HUDEP-2 (cell line): ENCODE measurements around the gene DBH.

Source experiments
- DNase-seq, 76 experiments: peaks; one replicate each; lab custom pipeline; 2025; ENCODE audit not compliant: unreplicated experiment in 76 of 76; lab: John Stamatoyannopoulos, UW

The DBH gene

DNA sequence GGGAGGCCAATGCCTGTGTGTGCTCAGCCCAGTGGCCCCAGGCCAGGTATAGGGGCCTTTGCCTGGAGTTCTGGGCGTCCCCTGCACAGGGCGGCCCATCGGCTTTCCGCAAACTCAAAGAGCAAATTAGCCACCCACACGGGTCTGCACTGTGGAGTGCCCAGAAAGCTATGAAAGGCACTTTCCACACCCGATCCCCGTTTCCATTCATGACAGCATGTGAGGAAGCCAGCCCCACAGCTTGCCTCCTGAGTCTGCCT, 5.2 kb downstream of the DBH start:
- DNase-seq: no peak

DNA sequence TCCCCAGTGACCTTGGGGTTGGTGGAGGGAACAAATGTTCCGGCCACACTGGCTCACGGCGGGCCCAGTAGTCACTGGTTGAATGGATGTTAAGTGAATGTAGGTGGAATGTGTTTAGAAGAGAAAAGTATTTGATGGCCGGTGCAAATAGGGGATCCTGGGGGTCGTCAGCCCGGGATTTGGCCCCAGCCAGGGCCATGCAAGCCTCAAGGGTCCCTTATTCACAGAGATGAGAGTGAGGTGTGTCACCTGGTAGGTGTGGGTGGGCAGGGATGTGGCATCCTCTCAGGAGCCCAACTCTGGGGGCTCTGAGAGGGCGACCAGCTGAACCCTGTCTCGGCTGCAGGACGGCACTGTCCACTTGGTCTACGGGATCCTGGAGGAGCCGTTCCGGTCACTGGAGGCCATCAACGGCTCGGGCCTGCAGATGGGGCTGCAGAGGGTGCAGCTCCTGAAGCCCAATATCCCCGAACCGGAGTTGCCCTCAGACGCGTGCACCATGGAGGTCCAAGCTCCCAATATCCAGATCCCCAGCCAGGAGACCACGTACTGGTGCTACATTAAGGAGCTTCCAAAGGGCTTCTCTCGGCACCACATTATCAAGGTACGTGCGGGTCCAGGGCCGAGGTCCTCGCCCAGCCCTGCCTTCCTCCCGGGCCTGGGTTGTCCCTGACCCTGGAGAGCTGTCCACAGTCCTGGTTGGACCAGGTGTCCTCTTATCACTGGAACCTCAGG, 5.9 kb downstream of the DBH start:
- DNase-seq: no peak

DNA sequence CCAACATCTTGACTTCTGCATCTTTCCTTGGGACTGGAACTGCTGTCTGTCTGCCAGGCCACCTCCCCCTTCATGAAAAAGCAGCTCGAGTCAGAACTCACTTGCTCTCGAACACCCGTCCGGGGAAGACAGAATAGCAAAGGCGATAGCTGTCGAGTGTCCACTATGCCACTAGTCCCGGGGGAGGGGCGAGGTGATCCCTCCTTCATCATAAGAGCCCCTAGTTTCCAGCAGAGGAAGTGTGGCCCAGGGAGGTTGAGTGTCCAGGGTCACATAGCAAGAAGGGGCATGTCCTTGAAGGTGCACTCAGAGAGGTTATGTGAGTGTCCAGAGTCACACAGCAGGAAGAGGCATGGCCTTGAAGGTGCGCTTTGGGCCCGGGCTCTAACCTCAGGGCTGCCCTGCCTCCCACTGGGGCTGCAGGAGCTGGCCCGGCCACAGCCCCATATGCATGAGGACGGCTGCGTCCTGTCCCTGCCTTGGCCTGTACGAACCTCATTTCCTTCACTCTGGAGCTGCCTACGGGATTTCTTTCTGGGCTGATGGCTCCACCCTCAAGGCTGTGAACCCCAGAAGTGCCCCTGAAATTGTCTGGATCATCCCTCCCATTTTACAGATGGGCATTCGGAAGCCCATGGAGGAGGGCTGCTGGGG, 6.7 kb downstream of the DBH start:
- DNase-seq: no peak

DNA sequence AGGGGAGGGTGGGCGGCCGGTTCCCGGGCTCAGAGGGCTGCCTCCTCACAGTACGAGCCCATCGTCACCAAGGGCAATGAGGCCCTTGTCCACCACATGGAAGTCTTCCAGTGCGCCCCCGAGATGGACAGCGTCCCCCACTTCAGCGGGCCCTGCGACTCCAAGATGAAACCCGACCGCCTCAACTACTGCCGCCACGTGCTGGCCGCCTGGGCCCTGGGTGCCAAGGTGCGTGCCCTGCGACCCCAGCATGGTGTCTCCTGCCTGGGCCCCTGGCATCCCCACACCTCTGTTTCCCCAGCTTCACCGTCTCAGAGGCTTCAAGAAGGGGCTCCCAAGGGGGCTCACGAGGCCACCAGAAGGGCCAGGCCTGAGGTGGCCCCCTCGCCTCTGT, 7.2 kb downstream of the DBH start:
- DNase-seq: no peak

DNA sequence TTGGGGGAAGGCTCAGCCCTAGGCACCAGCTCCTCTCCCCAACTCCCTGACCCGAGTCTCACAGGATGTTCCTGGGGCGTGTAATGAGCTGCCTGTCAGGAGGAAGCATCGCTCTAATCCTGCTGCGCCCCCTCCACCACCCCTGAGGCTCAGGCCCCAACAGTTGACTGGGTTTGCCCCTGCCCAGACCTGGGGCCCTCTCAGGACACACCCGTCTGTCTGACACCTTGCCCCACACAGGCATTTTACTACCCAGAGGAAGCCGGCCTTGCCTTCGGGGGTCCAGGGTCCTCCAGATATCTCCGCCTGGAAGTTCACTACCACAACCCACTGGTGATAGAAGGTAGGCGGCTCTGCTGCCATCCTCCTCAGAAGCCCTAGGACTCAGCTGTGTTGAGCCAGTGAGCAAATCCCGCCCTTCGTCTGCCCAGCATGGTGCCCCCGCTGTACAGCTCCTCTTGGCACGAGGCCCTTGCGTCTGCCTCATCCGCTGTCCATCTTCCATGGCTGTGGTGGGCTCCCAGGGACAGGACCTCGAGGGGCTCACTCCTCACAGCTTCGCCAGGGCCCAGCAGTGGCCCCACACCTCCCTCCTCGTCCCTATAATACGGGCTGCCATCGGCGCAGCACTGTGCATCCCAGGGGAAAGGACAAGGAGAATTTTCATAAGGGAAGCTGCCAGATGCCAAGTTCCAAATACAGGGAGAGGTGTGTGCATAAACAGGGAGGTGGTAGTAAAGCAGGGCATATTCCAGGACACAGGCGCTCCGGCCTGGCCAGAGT, 8.0 kb downstream of the DBH start:
- DNase-seq: no peak

DNA sequence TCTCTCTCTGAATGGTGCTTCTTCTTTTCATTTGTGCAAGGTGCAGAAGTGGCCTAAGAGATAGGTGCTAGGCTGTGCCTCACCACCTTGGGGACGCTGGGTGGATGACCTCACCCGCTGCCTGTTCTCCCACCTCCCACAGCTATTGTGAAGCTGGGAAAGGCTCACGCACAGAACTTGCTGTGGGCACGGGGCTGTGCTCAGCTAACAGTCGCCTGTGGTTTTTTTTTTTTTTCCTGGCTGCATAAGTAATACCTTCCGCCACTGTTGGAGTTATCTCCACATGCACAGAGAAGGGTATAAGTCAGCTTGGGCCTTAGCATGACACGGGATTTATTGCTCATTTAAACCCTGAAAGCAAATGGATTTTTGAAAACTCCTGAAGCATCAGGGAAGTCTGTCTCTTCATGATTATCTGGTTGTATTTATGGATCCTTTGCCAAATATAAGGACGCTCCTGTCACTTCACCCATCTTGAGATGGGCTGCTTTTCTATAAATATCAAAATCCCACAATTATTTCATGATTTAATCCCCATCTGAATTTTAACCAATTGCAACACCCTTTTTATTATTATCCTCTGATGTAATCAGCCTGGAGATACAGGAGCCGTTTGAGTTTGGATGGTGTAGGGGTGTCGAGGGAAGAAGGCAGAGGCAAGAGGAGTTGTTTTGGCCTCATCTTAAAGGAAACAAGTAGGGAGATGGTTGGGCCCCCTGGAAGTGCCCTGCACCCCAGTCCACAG, 9.0 kb downstream of the DBH start:
- DNase-seq: no peak

DNA sequence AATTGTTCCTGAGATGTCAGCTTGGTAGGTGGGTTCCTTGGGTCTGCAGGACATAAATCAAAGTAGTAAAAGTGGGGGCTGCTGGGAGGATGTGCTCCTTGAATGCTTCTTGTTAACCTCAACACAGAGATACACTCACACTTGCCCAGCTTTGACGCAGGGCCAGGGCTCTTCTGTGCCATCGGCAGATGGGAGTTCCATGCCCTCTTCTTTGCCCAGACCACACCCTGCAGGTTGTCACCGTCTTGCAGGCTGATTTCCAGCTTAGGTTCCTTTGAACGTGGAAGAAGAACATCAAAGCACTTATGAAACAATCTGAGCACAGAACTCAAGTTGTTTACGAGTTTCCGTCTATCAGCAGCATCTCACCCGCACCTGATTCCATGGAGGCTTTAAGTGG, 11.0 kb downstream of the DBH start:
- DNase-seq: no peak

DNA sequence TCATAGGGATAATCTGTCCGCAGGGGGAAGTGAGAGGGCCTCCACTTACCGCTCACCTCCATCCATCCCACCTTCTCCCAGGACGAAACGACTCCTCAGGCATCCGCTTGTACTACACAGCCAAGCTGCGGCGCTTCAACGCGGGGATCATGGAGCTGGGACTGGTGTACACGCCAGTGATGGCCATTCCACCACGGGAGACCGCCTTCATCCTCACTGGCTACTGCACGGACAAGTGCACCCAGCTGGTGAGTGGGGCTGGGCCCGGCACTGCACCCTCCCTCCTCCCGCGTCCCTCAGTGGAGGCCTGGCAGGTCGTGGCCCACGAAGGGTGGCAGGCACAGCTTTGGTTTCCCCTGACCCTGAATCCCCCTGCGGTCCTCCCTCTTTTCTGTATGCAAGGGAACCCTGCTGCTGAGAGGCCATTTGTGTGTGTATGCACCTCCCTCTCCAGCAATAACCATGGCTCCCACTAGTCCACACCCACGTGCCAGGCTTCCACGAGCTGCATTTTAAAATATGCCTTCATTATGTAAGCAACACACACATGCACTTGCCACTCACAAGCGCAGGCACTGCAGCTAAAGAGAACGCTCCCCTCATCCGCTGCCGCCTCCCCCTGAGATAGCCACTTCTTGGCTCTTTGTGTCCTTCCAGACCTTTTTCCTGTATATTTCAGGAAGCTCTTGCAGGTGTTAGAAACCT, 11.8 kb downstream of the DBH start:
- no peak for DNase-seq

DNA sequence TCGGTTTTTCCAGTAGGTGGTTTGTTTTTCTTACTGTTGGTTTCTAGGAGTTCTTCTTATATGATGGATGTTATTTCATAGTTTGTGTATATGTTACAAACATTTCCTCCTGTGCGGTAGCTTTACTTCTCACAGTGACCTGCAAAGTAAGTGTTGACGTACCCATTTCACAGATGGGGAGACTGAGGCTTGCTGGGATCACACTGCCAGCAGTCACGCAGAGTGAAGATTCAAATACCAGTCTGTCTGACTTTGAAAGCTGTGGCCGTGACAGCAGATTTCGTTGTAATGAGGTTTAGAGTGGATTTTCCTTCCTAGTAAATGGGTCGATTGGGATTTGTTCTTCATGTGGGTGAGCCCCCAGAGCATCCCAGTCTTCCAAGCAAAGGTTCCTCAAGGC, 13.0 kb downstream of the DBH start:
- DNase-seq: no peak

DNA sequence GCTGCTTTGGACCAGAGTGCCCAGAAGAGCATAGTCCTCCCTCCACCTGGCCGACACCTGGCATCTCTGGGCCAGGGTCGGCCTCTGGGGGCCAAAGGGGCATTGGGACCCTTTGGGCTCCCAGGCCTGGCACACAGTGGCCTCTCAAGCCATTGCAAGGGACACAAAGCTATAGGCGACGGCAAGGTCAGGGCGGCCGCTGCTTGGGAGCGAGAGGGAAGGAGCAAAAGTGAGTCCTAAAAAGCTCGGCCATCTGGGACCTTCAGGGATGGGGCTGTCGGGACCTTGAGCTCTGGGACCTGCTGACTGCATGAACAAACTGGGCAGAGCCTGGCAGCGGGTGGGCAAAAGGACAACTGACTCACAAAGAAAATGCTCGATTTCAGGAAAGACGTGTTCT, 13.9 kb downstream of the DBH start:
- DNase-seq: no peak

DNA sequence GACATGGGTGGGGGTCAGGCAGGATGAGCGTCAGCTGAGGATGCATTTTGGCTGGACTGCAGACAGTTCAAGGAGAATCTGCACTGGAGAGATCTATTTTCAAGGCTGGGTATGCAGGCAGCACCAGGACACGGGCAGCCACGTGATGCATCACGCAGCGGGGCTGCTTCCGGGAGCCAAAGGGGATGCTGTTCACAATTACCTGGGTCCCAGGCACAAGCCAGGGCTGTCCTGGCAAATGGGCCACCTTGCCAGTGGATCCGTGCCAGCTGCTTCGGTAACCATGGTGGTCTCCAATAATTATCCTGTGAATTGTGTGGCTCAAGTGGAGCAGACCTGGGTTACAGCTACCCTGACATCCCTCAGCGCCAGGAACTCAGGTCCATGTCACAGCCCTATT, 17.5 kb downstream of the DBH start:
- DNase-seq: no peak

DNA sequence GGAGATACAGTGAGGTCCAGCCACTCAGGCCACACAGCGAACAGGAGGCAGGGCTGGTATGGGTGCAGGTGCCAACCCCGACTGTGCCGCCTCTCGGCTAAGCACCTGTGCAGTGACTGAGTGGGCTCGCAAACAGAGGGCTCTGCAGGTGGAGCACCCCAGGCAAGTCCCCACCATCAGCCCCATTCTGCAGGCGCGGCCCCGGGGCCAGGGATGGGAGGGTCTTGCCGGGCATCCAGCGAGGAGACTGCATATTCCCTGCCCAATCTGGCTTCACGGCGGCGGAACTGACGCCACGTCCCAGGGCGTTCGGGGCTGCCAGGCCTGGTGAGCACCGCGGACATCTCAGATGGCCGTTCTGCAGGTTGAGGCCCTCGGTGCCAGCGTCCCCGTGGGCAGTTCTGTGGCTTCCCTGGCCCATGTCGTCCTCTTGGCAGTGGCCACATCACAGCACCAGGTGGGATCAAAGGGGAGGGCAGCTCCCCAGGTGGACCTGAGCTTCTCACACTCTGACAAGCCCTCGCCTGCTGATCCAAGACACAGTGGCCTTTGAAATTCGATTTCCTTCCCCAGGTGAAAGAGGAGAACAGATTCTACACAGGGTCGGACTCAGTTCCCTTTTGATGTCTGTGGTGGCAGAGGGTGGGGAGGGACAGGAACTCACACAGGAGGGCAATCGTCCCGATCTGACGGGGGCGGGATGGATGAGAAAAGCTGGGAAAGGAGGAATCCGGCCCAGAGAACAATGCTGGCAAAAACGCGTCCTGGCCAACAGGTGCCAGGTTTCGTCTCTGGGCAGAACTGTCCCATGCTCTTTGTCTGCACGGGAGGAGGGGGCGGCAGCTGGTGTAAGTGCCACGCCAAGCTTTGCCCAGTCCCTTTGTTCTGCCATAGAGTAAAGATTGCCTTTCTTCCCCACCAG, 18.8 kb downstream of the DBH start:
- DNase-seq: no peak

DNA sequence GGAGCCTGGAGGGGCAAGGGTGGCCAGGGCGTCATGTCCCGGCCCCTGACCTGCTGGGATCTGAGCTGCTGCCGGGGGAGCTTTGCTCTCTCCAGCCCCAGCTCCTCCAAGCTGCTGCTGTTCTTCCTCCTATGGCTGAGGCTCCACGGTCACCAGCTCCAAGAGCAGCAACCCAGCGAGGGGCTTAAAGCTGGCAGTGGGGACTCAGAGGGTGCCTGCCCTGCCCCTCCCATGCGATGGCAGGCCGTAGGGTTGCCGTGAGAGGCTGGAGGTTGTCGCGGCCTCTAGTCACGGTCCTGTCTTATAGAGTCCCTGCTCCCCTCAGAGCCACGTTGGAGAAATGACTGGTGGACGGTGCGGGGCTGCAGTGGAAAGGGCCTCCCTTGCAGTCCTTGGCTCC, 19.5 kb downstream of the DBH start:
- DNase-seq: no peak

DNA sequence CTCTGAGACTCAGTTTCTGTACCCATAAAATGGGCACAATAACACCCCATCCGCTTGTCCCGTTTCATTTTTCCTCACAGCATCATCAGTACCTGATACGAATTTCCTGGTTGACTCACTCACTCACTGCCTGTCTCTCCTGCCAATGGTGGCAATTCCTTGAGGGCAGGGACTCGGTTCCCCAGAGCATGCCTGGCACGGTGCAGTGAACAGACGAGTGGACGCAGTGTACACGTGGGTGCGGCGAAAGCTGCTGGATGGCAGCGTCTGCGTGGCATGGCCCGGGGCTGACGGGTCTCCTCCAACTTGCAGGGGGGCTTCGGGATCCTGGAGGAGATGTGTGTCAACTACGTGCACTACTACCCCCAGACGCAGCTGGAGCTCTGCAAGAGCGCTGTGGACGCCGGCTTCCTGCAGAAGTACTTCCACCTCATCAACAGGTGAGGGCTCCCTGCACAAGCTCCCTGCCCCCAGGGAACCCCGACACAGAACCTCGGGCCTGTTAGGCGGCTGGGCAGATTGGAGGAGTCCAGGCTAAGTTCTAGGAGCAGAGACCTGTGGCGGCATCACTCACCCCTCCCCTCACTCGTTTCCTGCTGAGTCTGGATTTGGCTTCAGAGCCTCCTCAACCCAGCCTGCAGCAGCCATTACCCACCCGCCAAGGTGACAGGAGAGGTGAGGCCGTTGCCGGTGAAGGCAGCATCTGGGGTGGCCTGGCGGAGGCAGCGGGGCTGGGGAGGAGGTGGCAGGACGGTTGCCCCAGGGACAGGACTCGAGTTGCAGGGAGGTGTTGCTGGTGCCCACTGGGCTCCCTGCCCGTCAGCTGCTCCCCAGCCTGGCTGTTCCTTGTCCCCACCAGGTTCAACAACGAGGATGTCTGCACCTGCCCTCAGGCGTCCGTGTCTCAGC, 20.3 kb downstream of the DBH start:
- no peak for DNase-seq

DNA sequence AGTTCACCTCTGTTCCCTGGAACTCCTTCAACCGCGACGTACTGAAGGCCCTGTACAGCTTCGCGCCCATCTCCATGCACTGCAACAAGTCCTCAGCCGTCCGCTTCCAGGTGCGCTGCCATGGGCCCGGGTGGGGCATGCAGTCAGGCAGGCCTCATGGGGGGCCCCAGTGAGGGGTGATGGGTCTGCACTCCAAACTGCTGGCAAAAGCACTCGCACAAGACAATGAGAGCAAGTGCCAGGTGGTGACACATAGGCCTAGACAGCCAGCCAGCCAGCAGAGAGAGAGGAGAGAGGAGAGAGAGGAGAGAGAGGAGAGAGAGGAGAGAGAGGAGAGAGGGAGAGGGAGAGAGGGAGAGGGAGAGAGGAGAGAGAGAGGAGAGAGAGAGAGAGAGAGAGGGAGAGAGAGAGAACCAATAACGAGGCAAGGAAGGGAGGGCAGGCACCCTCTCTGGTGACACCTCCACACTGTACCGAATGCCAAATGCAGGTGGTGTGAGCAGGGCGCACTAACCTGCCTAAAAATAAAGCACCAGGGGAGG, 21.0 kb downstream of the DBH start:
- no peak for DNase-seq

DNA sequence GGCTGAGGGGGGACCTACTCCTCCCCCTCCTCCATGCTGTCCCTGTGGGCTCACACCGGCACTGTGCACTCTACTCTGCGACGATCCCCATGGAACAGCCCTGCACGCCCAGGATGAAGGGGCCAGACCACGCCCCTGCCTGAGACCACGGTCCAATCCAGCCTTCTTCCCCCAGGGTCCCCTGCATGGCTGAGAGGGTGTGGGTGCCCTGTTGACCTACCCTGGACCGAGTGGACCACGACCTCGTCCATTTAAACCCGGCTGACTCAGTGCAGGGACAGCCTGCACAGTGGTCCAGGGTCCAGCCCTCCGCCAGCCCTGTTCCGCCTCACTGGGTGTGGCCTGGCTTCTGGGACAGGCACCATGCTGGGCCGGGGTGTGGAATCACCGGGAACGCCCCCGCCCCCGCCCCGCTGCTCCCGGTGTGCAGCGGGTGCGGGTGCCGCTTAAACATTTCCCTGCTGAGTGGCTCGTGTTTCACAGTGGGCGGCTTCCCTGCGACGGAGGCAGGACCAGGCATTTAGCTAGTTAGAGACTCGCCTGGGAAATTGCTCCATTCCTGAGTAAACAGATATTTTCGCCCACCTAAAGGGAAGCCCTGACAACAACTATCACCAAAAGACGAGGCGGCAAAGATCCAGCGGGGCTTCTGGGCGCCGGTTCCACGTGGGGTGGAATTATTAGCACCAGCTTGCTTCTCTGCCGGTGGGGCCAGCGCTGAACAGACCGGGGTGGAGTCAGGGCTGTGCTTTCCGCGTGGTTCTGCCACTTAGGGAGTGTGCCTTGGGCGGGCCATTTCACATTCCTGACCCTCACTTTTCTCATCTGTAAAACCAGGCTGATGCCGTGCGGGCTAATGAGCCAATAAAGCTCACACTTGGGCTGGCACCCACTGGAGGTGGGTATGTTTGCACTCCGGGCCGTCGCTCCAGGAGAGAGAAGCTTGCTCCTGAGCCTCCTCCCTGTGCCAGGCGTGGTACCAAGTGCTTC, 22.6 kb downstream of the DBH start:
- peak in 6 of 76 experiments; percentile 6 to 14 (median 8) for DNase-seq

DNA sequence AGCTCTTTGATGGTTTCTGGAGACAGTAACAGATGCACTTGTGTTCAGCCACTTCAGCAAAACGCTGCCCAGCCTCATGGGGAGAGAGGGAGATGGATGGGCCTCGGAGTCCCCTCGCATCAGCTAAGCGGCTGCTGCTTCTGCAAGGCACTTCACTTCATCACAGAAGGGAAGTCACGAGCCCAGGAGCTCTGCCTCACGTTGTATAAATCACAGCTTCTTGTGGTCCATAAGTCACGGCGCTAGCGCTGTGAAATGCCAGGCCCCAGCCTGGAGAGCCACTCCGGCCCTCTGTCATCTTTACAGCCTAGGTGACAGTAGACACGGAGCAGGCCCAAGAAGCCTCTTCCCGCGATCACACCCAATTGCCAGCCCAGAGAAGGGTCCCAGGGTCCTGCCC, 23.4 kb downstream of the DBH start:
- DNase-seq: no peak
